Liver (tissue), 9 donors: ENCODE measurements around the gene PAX5. TPM values are rescaled to one million over a fixed set of nuclear protein-coding genes. Genes with fewer than 3 reads are reported as not detected.

Experiments
- DNase-seq: peaks from one replicate; pipeline ENCODE4 v3.0.0-alpha.2; 2017; ENCODE audit warnings: low spot score
- H3K27ac ChIP-seq, 2 donors: one replicate each; pipeline ENCODE4 v1.7.0; 2013; ENCODE audit warnings: inconsistent platforms in 2 of 2, low read length in 2 of 2, control low read depth in 1 of 2, low read depth in 1 of 2, mild to moderate bottlenecking in 1 of 2
- H3K27me3 ChIP-seq, 4 donors: one replicate each; pipeline versions ENCODE4 v1.6.1 to v1.7.0; 2013; ENCODE audit warnings: low read length in 3 of 4, inconsistent platforms in 1 of 4, mild to moderate bottlenecking in 1 of 4, moderate library complexity in 1 of 4; ENCODE audit not compliant: control insufficient read depth in 4 of 4, insufficient read depth in 4 of 4
- H3K36me3 ChIP-seq, 4 donors: one replicate each; pipeline versions ENCODE4 v1.6.1 to v1.7.0; 2013; ENCODE audit warnings: low read length in 3 of 4, mild to moderate bottlenecking in 3 of 4, low read depth in 1 of 4, moderate library complexity in 1 of 4; ENCODE audit not compliant: control insufficient read depth in 4 of 4, insufficient read depth in 3 of 4
- H3K4me1 ChIP-seq, 4 donors: one replicate each; pipeline versions ENCODE4 v1.6.1 to v1.7.0; 2013; ENCODE audit warnings: low read length in 3 of 4, mild to moderate bottlenecking in 3 of 4, moderate library complexity in 1 of 4; ENCODE audit not compliant: control insufficient read depth in 4 of 4, insufficient read depth in 4 of 4
- H3K4me3 ChIP-seq, 3 donors: one replicate each; pipeline versions ENCODE4 v1.6.1 to v1.7.0; 2013; ENCODE audit warnings: low read length in 3 of 3, control low read depth in 1 of 3, low read depth in 1 of 3, mild to moderate bottlenecking in 1 of 3
- H3K9ac ChIP-seq, 2 donors: one replicate each; pipeline ENCODE4 v1.7.0; 2013; ENCODE audit warnings: low read length in 2 of 2, mild to moderate bottlenecking in 2 of 2, moderate library complexity in 2 of 2, control low read depth in 1 of 2, low read depth in 1 of 2
- H3K9me3 ChIP-seq, 4 donors: one replicate each; pipeline versions ENCODE4 v1.6.1 to v1.7.0; 2013; ENCODE audit warnings: low read length in 3 of 4; ENCODE audit not compliant: control insufficient read depth in 4 of 4
- EGR1 ChIP-seq, 2 donors: IDR thresholded peaks; 2 replicates each; pipeline ENCODE4 v1.6.1; 2016 to 2018; ENCODE audit warnings: antibody characterized with exemption in 2 of 2, low read depth in 2 of 2
- FOXA1 ChIP-seq: IDR thresholded peaks from 2 replicates; pipeline ENCODE4 v1.6.1; 2016; ENCODE audit warnings: antibody characterized with exemption
- FOXA2 ChIP-seq: IDR thresholded peaks from 2 replicates; pipeline ENCODE4 v1.6.1; 2016; ENCODE audit warnings: antibody characterized with exemption
- HNF4A ChIP-seq, 2 donors: conservative IDR thresholded peaks; 2 replicates each; pipeline ENCODE4 v1.6.1; 2016; ENCODE audit warnings: antibody characterized with exemption in 2 of 2, mild to moderate bottlenecking in 2 of 2
- HNF4G ChIP-seq: IDR thresholded peaks from 2 replicates; pipeline ENCODE4 v1.6.1; 2016; ENCODE audit warnings: antibody characterized with exemption
- JUND ChIP-seq, 2 donors: IDR thresholded peaks; 2 replicates each; pipeline ENCODE4 v1.6.1; 2016; ENCODE audit warnings: antibody characterized with exemption in 2 of 2
- NR2F2 ChIP-seq: IDR thresholded peaks from 2 replicates; pipeline ENCODE4 v1.6.1; 2016; ENCODE audit warnings: antibody characterized with exemption
- RAD21 ChIP-seq, 2 donors: IDR thresholded peaks; 2 replicates each; pipeline ENCODE4 v1.6.1; 2016; ENCODE audit warnings: antibody characterized with exemption in 2 of 2, mild to moderate bottlenecking in 2 of 2
- RXRA ChIP-seq, 2 donors: IDR thresholded peaks; 2 replicates each; pipeline ENCODE4 v1.6.1; 2017 to 2018; ENCODE audit warnings: antibody characterized with exemption in 2 of 2, mild to moderate bottlenecking in 1 of 2
- SP1 ChIP-seq: IDR thresholded peaks from 2 replicates; pipeline ENCODE4 v1.6.1; 2018; ENCODE audit warnings: antibody characterized with exemption, mild to moderate bottlenecking
- TAF1 ChIP-seq: conservative IDR thresholded peaks from 2 replicates; pipeline ENCODE4 v1.6.1; 2016; ENCODE audit warnings: antibody characterized with exemption, mild to moderate bottlenecking
- YY1 ChIP-seq: IDR thresholded peaks from 2 replicates; pipeline ENCODE4 v1.6.1; 2016; ENCODE audit warnings: antibody characterized with exemption, mild to moderate bottlenecking
- WGBS: extraction: QIAGEN DNeasy Blood & Tissue Kit; methylation state at CpG from one replicate; pipeline ENCODE4 v1.1.7; 2013; 5-methylcytosine and 5-hydroxymethylcytosine counted together
- polyA plus RNA-seq, 2 donors: library from polyadenylated mRNA; stranded (reverse) in 1 of 2; unstranded in 1 of 2; fragments of 200-250 nt in 1 of 2; fragments of >200 nt in 1 of 2; fragmentation: Nextera tagmentation in 1 of 2; extraction: Ambion mirVana in 1 of 2; gene quantifications; one replicate each; pipeline versions ENCODE4 v1.2.1 to v1.2.3, GENCODE V29; 2013 to 2015
- total RNA-seq, 2 donors: library from RNA; depleted of rRNA; stranded (reverse); fragments of >200 nt; gene quantifications; one replicate each; pipeline ENCODE4 v1.2.3, GENCODE V29; 2014
- TF ChIP-seq, protein P1 (sequence below): fragments of 150-350 bp; IDR thresholded peaks from 2 replicates; pipeline ENCODE4 v1.5.1; 2017; ENCODE audit warnings: improper control_type of control experiment, low read depth, low read length; ENCODE audit not compliant: missing input control
- TF ChIP-seq, protein P2 (sequence below): IDR thresholded peaks from 2 replicates; pipeline ENCODE4 v1.6.1; 2016; ENCODE audit warnings: antibody characterized with exemption
- TF ChIP-seq, protein P3 (sequence below): IDR thresholded peaks from 2 replicates; pipeline ENCODE4 v1.6.1; 2016; ENCODE audit warnings: antibody characterized with exemption
- donor health status: healthy.
- donor health status: healthy.
- donor health status: healthy.
- donor health status: healthy.
- donor health status: healthy.

Gene PAX5
- total and polyA plus RNA-seq, 4 donors: 0.05 to 2.7 (median 0.11) TPM

DNA sequence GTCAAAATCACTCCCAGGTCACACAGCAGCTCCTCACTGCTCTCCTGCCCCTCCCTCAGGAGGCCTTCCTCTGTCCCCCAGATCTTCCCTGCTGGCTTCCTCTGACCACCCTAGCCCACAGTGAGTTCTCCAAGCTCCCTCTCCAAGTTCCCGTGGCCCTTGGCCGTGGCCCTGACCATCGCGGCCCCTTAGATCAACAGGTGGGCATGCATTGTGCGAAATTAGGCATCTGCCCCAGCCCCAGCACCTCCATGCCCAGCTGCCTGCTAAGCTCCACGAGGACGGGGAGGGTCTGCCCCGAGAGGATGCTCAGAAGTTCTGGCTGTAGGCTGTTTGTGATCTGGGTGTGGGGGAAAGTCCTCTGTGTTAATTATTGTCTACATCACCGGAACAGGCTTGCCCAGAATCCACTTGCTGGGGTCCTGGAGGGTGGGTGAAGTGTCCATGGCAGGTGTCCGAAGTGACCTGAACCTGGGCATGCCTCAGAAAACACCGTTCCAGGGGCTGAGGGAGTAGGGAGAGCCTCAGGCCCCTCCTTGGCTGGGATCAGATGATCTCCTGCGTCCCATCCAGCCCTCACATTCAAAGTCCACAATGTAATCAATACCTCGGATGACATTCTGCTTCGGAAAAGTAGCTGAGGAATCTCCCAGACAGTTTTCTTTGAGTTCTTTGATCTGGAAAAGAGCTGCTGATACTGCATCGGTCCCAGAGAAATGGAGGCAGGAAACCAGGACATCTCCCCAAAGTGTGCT lies 194.8 kb downstream of the PAX5 start:
- H3K9me3 ChIP-seq: no peaks in the 10 kb centered on the region
- DNase-seq: no peak
- no peak overlapping the region for H3K27ac ChIP-seq
- H3K9ac ChIP-seq: no peak overlapping the region
- no peaks in the 10 kb centered on the region for H3K36me3 ChIP-seq
- no peak overlapping the region for H3K4me3 ChIP-seq
- H3K27me3 ChIP-seq: no peaks in the 10 kb centered on the region
- WGBS: 57% methylated on average over 15 of the region's 15 CpGs
- TF ChIP-seq FOXA1 (no peak), HNF4A (conservative IDR thresholded peaks at IDR 0.05) (peak; percentile 49 to 63)
- H3K4me1 ChIP-seq: peaks cover 9 to 35% (median 23%) of the 10 kb centered on the region in 4 donors

DNA sequence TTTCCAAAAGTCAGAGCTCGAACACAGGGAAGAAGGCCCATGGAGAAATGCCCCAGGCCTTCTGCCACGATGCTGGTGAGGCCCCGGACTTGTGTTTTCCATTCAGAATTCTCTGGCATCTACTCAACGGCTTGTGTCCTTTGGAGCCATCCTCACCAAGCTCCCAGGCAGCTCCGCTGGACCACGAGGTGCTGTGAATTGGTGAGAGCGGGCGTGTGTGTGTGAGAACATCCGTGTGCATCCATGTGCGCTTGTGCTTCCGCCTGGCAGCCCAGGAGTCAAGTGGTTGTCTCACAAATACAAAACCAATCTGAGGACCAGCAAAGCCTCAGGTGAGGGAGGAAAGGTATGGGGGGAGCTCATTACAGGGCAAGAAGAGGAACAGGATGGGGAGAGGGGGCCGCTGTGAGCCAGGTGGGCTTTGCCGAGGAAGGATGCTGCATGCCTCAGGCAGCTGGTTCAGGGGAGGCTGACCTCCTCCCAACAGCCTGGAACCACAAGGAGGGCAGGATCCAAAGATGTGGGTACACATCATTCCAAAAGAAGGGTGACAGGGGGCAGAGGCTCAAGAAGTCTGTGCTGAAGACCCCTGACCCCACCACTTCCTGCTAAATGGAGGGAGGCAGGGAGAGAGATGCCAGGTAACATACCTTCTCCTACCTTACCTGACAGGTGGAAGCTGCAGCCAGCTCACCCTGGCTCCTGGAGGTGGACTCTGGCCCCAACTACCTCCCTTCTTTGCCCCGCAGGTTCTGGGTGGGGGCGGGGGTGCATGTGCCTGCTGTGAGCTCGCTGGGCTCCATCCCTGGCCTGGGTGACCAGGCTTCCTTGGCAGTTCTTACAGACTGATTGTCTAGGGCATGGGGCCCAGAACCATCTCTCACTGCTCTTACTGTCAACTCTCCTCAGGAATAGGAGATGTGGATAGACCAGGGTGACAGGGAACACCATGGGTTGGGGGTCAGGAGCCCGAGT lies 196.3 kb downstream of the PAX5 start:
- H3K4me3 ChIP-seq: no peak overlapping the region
- H3K4me1 ChIP-seq: peaks cover 9 to 35% (median 23%) of the 10 kb centered on the region in 4 donors
- H3K27me3 ChIP-seq: no peaks in the 10 kb centered on the region
- no peaks in the 10 kb centered on the region for H3K36me3 ChIP-seq
- H3K9me3 ChIP-seq: no peaks in the 10 kb centered on the region
- no peak overlapping the region for H3K27ac ChIP-seq
- 83% methylated on average over 17 of the region's 17 CpGs for WGBS
- TF ChIP-seq HNF4A (conservative IDR thresholded peaks at IDR 0.05) (peak in 1 of 2 donors; percentile 6), EGR1 (IDR thresholded peaks at IDR 0.05; ENCODE audit: low read depth in 2 of 2) (no peak)
- TF ChIP-seq, protein P1, sequence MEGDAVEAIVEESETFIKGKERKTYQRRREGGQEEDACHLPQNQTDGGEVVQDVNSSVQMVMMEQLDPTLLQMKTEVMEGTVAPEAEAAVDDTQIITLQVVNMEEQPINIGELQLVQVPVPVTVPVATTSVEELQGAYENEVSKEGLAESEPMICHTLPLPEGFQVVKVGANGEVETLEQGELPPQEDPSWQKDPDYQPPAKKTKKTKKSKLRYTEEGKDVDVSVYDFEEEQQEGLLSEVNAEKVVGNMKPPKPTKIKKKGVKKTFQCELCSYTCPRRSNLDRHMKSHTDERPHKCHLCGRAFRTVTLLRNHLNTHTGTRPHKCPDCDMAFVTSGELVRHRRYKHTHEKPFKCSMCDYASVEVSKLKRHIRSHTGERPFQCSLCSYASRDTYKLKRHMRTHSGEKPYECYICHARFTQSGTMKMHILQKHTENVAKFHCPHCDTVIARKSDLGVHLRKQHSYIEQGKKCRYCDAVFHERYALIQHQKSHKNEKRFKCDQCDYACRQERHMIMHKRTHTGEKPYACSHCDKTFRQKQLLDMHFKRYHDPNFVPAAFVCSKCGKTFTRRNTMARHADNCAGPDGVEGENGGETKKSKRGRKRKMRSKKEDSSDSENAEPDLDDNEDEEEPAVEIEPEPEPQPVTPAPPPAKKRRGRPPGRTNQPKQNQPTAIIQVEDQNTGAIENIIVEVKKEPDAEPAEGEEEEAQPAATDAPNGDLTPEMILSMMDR: no peak
- no peak overlapping the region for H3K9ac ChIP-seq
- no peak for DNase-seq

DNA sequence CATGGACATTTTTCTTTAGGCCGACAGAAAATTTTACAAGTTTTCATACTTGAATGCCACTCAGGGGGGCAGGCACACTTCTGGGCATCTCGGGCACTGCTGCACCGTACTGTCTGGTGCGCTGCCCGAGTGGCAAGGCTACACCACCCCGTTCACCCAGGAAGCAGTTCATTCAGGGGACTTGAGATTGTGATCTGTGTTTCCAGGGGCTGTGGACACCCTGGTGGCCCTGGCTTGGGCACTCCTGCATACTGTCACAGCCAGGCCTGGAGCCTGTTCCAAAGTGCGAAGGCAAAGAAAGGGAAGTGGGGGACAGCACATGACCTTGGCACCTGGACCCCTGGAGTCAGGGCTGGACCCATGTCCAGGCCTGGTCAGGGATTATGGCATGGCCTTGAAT lies 197.6 kb downstream of the PAX5 start:
- Histone ChIP-seq H3K36me3 (no peaks in the 10 kb centered on the region), H3K4me1 (peaks cover 9 to 33% (median 21%) of the 10 kb centered on the region in 4 donors), H3K9ac (no peak overlapping the region), H3K9me3 (no peaks in the 10 kb centered on the region), H3K27me3 (no peaks in the 10 kb centered on the region), H3K27ac (no peak overlapping the region), H3K4me3 (no peak overlapping the region)
- no peak for DNase-seq
- 82% methylated on average over 7 of the region's 7 CpGs for WGBS
- TF ChIP-seq FOXA1: no peak
- no peak for TF ChIP-seq RAD21 (IDR thresholded peaks at IDR 0.05)
- TF ChIP-seq, protein P2, sequence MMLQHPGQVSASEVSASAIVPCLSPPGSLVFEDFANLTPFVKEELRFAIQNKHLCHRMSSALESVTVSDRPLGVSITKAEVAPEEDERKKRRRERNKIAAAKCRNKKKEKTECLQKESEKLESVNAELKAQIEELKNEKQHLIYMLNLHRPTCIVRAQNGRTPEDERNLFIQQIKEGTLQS: no peak
- TF ChIP-seq HNF4G: no peak
- TF ChIP-seq, protein P3, sequence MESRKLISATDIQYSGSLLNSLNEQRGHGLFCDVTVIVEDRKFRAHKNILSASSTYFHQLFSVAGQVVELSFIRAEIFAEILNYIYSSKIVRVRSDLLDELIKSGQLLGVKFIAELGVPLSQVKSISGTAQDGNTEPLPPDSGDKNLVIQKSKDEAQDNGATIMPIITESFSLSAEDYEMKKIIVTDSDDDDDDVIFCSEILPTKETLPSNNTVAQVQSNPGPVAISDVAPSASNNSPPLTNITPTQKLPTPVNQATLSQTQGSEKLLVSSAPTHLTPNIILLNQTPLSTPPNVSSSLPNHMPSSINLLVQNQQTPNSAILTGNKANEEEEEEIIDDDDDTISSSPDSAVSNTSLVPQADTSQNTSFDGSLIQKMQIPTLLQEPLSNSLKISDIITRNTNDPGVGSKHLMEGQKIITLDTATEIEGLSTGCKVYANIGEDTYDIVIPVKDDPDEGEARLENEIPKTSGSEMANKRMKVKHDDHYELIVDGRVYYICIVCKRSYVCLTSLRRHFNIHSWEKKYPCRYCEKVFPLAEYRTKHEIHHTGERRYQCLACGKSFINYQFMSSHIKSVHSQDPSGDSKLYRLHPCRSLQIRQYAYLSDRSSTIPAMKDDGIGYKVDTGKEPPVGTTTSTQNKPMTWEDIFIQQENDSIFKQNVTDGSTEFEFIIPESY: no peak
- no peak for TF ChIP-seq SP1
- TF ChIP-seq, protein P1: no peak
- TF ChIP-seq RXRA (IDR thresholded peaks at IDR 0.05): no peak
- no peak for TF ChIP-seq YY1
- TF ChIP-seq EGR1 (IDR thresholded peaks at IDR 0.05; ENCODE audit: low read depth in 2 of 2): no peak
- no peak for TF ChIP-seq JUND (IDR thresholded peaks at IDR 0.05)
- TF ChIP-seq TAF1: no peak
- TF ChIP-seq FOXA2: no peak
- no peak for TF ChIP-seq NR2F2
